BLaER1 (cell line): ENCODE measurements around the gene ATP11A.
A peak's percentile ranks its signal among the peaks of the same experiment; 100 is the strongest.

ENCODE experiments used
- H3K27ac ChIP-seq: shearing (Covaris generic); formaldehyde crosslinking; 2 replicates; pipeline ENCODE4 v1.8.1; 2022
- H3K27me3 ChIP-seq: shearing (Covaris generic); formaldehyde crosslinking; 2 replicates; pipeline ENCODE4 v1.8.1; 2022
- H3K36me3 ChIP-seq: shearing (Covaris generic); formaldehyde crosslinking; 2 replicates; pipeline ENCODE4 v1.8.1; 2022
- H3K4me1 ChIP-seq: shearing (Covaris generic); formaldehyde crosslinking; 2 replicates; pipeline ENCODE4 v1.8.1; 2022
- H3K4me2 ChIP-seq: shearing (Covaris generic); formaldehyde crosslinking; 2 replicates; pipeline ENCODE4 v1.8.1; 2022
- H3K4me3 ChIP-seq: shearing (Covaris generic); formaldehyde crosslinking; 2 replicates; pipeline ENCODE4 v1.8.1; 2022
- H3K9ac ChIP-seq: shearing (Covaris generic); formaldehyde crosslinking; 2 replicates; pipeline ENCODE4 v1.8.1; 2022
- H3K9me3 ChIP-seq: shearing (Covaris generic); formaldehyde crosslinking; 2 replicates; pipeline ENCODE4 v1.8.1; 2022
- H4K20me1 ChIP-seq: shearing (Covaris generic); formaldehyde crosslinking; 2 replicates; pipeline ENCODE4 v1.8.1; 2022
- Cebpa-rat ChIP-seq: shearing (Covaris generic); IDR thresholded peaks from 2 replicates; pipeline ENCODE4 v1.8.1; 2022

The ATP11A gene

DNA sequence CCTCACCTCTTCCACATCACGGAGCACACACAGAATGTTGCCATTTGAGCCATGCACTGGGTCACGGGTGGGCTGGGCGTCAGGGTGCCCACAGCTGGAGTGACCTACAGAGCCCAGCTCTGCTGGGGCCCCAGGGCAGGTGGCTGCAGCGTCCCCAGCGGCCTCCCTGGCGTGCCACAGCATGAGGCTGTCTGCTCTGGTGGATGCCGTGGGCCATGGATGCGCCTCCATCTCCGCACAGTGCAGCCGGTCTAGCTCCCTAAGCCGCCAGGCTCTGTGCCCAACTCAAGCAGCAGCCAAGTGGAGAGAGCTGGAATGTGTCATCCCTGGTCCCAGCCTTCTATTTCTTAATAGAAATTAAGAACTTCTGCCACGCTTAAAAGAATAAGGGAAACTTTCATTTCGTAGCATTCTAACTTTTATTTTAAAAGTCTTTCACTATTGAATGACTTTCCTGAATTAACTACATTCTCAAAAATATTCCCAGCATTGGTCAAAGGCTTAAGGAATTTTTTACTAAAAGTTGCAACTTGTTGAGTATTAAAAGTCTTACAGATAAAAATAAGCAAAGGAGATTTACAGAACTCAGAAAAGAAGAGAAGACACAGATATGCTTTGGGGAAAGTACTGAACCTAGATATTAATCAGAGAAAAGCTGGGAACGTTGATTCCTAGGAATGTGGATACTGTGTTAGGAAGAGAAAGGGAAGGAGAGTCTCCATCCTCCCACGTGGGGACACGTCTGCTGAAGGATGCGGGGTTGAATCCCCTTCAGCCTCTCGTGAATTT is 59.3 kb downstream of the ATP11A start:
- Histone ChIP-seq H3K9ac (no peak overlapping the region), H3K4me2 (no peak overlapping the region), H3K27me3 (no peaks in the 10 kb centered on the region), H4K20me1 (peaks cover 96% of the 10 kb centered on the region), H3K4me1 (peaks cover 22% of the 10 kb centered on the region), H3K36me3 (peaks cover 8% of the 10 kb centered on the region; the same call in 1 of the 2 replicates), H3K9me3 (no peaks in the 10 kb centered on the region), H3K27ac (no peak overlapping the region), H3K4me3 (no peak overlapping the region)
- no peak for TF ChIP-seq Cebpa-rat

DNA sequence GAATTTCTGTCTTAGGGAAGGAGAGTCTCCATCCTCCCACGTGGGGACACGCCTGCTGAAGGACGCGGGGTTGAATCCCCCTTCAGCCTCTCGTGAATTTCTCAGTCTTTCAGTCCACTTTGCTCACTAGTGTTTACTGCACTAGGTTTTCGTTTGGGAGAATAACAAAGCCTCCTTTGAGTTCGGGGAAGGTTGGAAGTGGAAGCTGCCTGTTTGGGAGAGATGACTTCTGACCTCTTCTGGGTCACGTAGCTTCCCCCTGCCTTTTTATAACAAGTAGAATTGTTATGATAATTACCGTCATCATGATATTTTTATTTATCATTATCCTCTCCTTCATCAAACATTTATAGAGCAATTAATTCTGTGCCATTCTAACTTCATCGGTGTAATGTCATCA is 60.7 kb downstream of the ATP11A start:
- no peaks in the 10 kb centered on the region for H3K27me3 ChIP-seq
- no peak overlapping the region for H3K27ac ChIP-seq
- H3K4me1 ChIP-seq, result peaks cover 14% of the 10 kb centered on the region
- no peak overlapping the region for H3K9ac ChIP-seq
- no peak for TF ChIP-seq Cebpa-rat
- peaks cover 22% of the 10 kb centered on the region for H3K36me3 ChIP-seq
- no peak overlapping the region for H3K4me2 ChIP-seq
- peaks cover 96% of the 10 kb centered on the region for H4K20me1 ChIP-seq
- H3K4me3 ChIP-seq, result no peak overlapping the region
- no peaks in the 10 kb centered on the region for H3K9me3 ChIP-seq

DNA sequence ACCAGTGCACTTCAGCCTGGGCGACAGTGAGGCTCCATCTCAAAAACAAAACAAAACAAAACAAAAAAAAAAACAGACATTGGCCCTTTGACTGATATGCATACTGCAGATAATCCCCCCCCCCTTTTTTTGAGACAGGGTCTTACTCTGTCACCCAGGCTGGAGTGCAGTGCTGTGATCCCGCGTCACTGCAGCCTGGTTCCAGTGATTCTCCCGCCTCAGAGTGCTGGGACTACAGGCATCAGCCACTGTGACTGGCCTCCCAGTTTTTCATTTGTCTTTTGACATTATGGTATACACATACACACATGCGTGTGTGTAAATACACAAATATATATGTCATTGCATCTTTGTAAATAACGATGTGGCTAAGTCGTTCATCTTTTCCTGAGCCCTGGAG is 61.8 kb downstream of the ATP11A start:
- peaks cover 94% of the 10 kb centered on the region for H4K20me1 ChIP-seq
- no peak for TF ChIP-seq Cebpa-rat
- H3K36me3 ChIP-seq, result peaks cover 27% of the 10 kb centered on the region
- H3K9me3 ChIP-seq, result no peaks in the 10 kb centered on the region
- no peak overlapping the region for H3K4me2 ChIP-seq
- peaks cover 14% of the 10 kb centered on the region for H3K4me1 ChIP-seq
- H3K27ac ChIP-seq, result no peak overlapping the region
- H3K9ac ChIP-seq, result no peak overlapping the region
- no peak overlapping the region for H3K4me3 ChIP-seq
- H3K27me3 ChIP-seq, result no peaks in the 10 kb centered on the region

DNA sequence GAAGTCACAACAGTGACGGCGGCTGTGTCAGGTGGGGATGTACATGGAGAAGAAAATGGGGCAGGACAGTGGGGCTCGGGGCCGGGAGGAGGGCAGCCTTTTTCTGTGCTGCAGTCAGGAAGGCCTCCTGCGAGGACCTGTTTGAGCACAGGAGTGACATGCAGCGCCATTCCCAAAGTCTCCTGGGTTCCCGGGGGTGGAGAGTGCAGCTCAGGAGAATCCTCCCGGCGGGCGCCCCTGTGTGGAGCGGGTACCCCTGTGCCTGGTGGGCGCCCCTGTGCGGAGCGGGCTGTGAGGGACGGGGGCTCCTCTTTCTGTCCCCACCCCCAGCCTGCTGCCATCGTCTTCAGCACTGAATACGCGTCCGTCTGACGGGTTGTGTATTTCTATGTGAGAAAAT is 62.4 kb downstream of the ATP11A start:
- no peaks in the 10 kb centered on the region for H3K27me3 ChIP-seq
- no peak overlapping the region for H3K4me3 ChIP-seq
- H4K20me1 ChIP-seq, result peaks cover 93% of the 10 kb centered on the region
- no peak overlapping the region for H3K9ac ChIP-seq
- H3K27ac ChIP-seq, result no peak overlapping the region
- no peaks in the 10 kb centered on the region for H3K9me3 ChIP-seq
- no peak for TF ChIP-seq Cebpa-rat
- peaks cover 14% of the 10 kb centered on the region for H3K4me1 ChIP-seq
- H3K4me2 ChIP-seq, result no peak overlapping the region
- peaks cover 29% of the 10 kb centered on the region for H3K36me3 ChIP-seq

DNA sequence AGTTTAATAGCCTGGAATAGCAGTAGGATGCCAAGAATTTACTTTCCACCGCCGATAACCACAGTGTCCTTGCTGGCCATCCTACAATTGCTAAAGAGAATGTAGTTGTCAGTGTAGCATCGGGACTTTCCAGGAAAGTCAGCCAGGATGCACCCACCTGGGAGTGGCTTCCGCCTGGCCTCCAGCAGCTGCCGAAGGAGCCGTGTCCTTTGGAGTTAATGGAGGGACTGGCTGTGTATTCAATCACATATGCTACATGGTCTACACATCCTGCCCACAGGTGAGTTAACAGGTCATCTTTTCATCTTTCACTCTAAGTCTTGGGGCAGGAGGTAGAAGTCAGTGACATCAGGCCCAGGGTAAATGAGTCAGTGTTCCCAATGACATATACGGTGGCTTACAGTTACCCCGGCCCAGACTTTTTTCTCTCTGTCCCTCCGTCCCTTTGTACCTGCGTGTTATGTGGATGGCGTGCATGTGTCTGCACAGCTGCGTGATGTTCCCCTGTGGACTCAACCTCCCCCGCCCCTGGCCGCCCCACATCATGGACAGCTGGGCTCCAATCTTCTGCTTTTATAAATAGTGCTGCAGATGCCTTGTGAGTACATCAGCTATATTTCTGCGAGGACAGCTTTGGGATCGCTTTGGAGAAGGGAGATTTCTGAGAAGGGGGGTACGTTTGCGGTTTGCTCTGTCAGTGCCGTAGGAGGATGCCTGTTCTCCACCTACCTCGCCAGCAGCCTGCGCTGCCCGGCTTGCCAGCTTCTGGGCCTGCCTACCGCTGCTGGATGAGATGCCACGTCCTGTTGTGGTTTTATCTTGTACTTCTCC is 63.1 kb downstream of the ATP11A start:
- Histone ChIP-seq H3K27me3 (no peaks in the 10 kb centered on the region), H3K9ac (no peak overlapping the region), H3K9me3 (peaks cover 6% of the 10 kb centered on the region), H3K36me3 (peaks cover 29% of the 10 kb centered on the region), H3K4me1 (peaks cover 14% of the 10 kb centered on the region), H3K4me2 (peak overlapping the region; percentile 41), H3K4me3 (no peak overlapping the region), H3K27ac (no peak overlapping the region), H4K20me1 (peaks cover 86% of the 10 kb centered on the region)
- TF ChIP-seq Cebpa-rat, result no peak

DNA sequence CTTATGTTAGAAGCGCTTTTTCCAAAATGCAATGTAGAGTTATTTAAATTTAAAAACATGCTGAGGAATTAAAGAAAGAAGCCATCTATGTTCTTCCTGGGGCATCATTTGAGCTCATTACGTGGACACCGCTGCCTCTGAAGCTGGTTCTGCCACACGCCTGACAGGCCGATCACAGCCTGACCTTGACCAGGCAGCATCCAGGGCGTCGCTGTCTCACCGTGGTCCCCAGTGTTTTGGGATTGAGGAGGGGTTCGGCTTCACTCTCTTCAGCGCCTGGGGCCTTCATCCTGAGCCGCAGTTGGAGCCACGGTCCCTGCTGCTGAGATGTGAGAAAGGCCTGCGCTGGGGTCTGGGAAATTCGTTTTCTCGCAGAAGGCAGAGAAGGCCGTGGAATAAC is 64.0 kb downstream of the ATP11A start:
- Histone ChIP-seq H4K20me1 (peaks cover 78% of the 10 kb centered on the region), H3K9ac (no peak overlapping the region), H3K4me1 (peaks cover 15% of the 10 kb centered on the region), H3K27ac (no peak overlapping the region), H3K4me2 (no peak overlapping the region; the same call in 1 of the 2 replicates), H3K27me3 (no peaks in the 10 kb centered on the region), H3K9me3 (peaks cover 15% of the 10 kb centered on the region), H3K4me3 (no peak overlapping the region), H3K36me3 (peaks cover 29% of the 10 kb centered on the region)
- no peak for TF ChIP-seq Cebpa-rat

DNA sequence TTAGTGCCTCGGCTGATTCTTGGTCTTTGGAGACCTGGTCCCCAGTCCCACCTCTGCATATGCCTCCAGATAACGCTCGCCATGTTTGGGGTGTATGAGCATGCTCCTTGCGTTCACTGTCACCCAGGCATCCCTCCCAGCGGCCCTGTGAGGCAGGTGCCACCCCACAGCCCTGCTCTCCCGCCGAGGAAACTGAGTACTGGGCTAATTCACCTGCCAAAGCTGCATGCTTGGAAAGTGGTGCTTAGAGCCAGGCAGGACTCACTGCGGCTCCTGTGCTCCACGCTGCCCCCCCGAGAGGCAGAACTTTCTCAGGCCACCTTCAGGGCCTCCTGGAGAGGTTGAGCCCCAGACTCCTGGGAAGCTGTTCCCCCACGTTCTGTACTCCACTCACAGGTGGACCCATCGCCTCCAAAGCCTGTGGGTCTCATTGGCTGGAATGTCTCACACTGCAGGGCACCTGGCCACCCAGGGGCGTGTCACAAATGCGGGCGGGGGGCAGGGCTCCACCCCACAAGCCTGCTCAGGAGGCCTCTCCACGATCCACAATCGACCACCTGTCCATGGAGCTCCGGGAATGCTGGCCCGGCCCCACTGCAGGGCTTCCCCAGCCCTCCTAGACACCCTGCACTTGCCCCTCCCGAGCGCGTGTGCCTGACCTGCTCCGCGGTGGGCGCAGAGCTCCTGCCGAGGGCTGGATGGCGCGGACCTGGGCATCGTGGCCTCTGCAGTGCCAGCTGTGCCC is 64.6 kb downstream of the ATP11A start:
- TF ChIP-seq Cebpa-rat, result no peak
- Histone ChIP-seq H3K9me3 (peaks cover 21% of the 10 kb centered on the region), H3K4me1 (peaks cover 21% of the 10 kb centered on the region), H3K4me2 (no peak overlapping the region), H3K9ac (no peak overlapping the region), H3K27me3 (no peaks in the 10 kb centered on the region), H3K36me3 (peaks cover 35% of the 10 kb centered on the region), H4K20me1 (peaks cover 78% of the 10 kb centered on the region), H3K4me3 (no peak overlapping the region), H3K27ac (no peak overlapping the region)

DNA sequence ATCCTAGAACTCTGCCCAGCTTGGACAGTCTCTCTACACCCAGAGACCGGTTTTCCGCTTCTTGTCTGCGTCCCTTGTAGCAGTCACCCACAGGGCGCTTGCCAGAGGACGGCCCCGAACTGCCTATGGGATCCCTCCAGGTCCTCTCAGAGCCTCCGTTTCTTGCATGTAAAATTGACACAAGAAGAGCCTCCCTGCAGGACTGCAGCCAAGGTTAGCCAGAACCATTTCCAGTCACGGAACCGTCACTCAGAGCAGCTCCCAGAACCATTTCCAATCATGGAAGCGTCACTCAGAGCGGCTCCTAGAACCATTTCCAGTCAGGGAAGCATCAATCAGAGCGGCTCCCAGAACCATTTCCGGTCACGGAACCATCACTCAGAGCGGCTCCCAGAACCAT is 65.5 kb downstream of the ATP11A start:
- H4K20me1 ChIP-seq, result peaks cover 82% of the 10 kb centered on the region
- H3K27me3 ChIP-seq, result no peaks in the 10 kb centered on the region
- H3K4me1 ChIP-seq, result peaks cover 22% of the 10 kb centered on the region
- TF ChIP-seq Cebpa-rat, result no peak
- peaks cover 23% of the 10 kb centered on the region for H3K9me3 ChIP-seq
- H3K27ac ChIP-seq, result no peak overlapping the region
- no peak overlapping the region for H3K4me2 ChIP-seq
- H3K4me3 ChIP-seq, result no peak overlapping the region
- no peak overlapping the region for H3K9ac ChIP-seq
- peaks cover 39% of the 10 kb centered on the region for H3K36me3 ChIP-seq

DNA sequence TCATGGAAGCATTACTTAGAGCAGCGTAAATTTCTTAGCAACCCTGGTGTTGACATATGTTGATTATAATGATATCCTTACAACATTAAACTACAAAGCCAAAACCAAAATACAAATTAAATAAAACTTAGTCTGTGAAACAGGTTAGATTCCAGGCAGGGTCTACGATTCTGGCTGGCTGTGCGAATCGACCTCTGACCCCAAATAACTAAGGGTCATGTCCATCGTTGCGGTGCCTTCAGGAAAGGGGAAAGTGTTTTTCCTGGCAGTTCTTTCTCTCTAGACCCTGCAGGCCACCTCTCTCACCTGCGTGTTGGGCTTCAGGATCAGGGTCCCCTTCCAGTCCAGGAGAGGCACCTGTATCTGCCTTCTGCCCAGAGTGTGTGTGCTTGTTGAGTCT is 66.2 kb downstream of the ATP11A start:
- Histone ChIP-seq H3K4me2 (no peak overlapping the region), H3K36me3 (peaks cover 39% of the 10 kb centered on the region), H3K4me1 (peaks cover 22% of the 10 kb centered on the region), H4K20me1 (peaks cover 82% of the 10 kb centered on the region), H3K9me3 (peaks cover 23% of the 10 kb centered on the region), H3K27ac (no peak overlapping the region), H3K9ac (no peak overlapping the region), H3K4me3 (no peak overlapping the region), H3K27me3 (no peaks in the 10 kb centered on the region)
- TF ChIP-seq Cebpa-rat, result no peak
